GM12874 (cell line): ENCODE results near the gene MDFI.

Source experiments
- CTCF ChIP-seq: IDR thresholded peaks from 2 replicates; pipeline ENCODE4 v1.5.1; 2011; ENCODE audit warnings: low read depth, mild to moderate bottlenecking, control low read depth, low read length, moderate library complexity; ENCODE audit not compliant: insufficient read depth

MDFI gene

GRCh38 chr6:41670703-41671360 is 32.6 kb downstream of the MDFI start:
- TF ChIP-seq CTCF = no peak

GRCh38 chr6:41671376-41671775 is 33.1 kb downstream of the MDFI start:
- no peak for TF ChIP-seq CTCF

GRCh38 chr6:41672016-41672415 is 33.7 kb downstream of the MDFI start:
- no peak for TF ChIP-seq CTCF

GRCh38 chr6:41672816-41673703 is 34.8 kb downstream of the MDFI start:
- no peak for TF ChIP-seq CTCF

GRCh38 chr6:41673704-41674000 is 35.4 kb downstream of the MDFI start:
- TF ChIP-seq CTCF = no peak

- TF ChIP-seq CTCF = no peak
These were observed 36.1 kb downstream of the MDFI start for GRCh38 chr6:41674231-41675000.

GRCh38 chr6:41675176-41675775 is 37.0 kb downstream of the MDFI start:
- no peak for TF ChIP-seq CTCF
